ENCODE data around the gene EYS.

The EYS gene

DNA sequence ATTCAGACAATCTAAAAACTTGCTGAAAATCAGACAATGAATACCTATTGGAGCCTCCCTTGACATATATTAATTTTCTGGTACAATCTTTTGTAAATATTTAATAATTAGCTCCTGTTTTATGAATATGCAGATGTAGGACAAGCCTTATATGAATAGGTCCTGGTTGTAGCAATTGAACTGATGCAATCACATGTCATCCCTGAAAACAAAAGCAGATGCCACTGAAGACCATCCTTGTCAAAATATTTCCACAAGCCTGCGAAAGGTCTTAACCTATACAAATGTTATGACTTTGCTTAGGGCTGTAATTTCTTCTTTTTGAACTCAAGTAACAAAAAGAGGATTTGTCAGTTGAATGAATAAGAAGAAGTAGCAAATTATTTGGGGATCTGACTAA, 722.1 kb downstream of the EYS start:
- TF ChIP-seq, protein P1, sequence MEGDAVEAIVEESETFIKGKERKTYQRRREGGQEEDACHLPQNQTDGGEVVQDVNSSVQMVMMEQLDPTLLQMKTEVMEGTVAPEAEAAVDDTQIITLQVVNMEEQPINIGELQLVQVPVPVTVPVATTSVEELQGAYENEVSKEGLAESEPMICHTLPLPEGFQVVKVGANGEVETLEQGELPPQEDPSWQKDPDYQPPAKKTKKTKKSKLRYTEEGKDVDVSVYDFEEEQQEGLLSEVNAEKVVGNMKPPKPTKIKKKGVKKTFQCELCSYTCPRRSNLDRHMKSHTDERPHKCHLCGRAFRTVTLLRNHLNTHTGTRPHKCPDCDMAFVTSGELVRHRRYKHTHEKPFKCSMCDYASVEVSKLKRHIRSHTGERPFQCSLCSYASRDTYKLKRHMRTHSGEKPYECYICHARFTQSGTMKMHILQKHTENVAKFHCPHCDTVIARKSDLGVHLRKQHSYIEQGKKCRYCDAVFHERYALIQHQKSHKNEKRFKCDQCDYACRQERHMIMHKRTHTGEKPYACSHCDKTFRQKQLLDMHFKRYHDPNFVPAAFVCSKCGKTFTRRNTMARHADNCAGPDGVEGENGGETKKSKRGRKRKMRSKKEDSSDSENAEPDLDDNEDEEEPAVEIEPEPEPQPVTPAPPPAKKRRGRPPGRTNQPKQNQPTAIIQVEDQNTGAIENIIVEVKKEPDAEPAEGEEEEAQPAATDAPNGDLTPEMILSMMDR (IDR thresholded peaks at IDR 0.05) = no peak

DNA sequence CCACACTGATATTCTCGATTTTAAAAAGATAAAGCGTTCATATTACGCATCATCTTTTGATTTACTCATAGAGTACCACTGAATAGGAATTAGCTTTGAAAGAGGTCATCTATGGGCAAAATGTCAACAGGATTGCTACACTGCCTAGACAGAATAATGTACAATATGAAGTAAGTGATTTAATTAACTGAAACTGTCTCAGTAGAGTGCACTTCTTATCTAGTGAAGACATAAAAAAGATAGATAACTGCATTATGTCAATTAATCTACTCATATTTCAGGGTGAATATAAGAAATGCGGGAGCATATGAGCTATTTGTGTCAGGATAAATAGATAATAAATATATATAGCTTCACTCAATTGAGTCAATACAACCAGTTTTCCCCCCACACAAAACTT, 723.9 kb downstream of the EYS start:
- TF ChIP-seq, protein P1 (IDR thresholded peaks at IDR 0.05) = no peak

DNA sequence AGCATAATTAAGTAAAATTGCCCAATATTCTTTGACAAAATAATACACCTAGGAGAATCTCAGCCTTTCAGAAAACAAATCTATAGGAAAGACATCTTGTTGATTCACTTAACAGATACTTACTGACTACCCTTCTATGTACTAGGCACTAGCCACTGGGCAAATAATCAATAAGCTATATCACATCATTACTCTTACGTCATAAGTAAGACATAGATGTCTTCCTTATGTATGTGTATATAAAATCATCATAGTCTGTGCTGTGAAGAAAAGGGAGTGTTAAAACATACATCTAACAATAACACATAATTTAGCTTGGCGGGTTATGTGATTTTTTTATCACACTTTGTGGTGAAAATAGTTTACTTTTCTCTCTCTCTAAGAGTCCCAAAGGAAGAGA, 733.9 kb downstream of the EYS start:
- TF ChIP-seq, protein P1 (IDR thresholded peaks at IDR 0.05) = no peak

DNA sequence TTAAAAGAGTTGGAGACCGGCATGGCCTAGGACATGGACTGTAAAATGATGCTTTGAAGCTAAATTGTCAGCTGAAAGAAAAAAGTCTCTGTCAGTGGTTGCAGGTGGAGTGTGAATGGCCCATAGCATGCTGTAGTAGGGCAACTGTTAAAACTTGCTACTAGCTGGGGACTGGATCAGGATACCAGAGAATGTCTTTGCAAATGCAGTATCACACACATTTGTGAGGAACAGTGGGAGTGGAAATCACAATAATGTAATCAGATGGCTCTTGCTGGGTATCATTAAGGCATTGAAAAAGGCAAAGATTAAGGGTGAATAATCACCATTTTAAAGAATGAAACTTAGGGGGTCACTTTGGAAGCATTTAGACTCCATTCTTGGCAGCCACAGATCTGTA, 737.9 kb downstream of the EYS start:
- TF ChIP-seq, protein P1 (IDR thresholded peaks at IDR 0.05) = no peak

DNA sequence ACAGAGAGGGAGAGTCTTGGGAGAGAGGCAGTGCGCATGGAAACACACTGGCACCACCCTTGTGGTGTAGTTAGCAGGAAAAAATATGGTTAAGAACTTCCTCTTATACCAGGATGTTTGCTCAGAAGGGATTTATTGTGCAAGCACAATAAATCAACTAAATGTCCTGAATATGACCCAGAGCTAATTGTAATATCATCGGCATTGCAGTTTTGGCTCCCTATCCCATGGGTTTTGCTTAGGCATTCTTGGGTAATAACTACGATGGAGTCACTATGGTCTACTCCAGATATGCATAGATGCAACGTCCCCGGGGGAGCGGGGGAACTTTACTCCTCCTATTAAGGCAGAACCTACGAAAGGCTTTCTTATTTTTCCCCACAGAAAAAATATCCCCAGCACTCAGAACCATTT, 751.6 kb downstream of the EYS start:
- TF ChIP-seq, protein P1 (IDR thresholded peaks at IDR 0.05) = no peak

DNA sequence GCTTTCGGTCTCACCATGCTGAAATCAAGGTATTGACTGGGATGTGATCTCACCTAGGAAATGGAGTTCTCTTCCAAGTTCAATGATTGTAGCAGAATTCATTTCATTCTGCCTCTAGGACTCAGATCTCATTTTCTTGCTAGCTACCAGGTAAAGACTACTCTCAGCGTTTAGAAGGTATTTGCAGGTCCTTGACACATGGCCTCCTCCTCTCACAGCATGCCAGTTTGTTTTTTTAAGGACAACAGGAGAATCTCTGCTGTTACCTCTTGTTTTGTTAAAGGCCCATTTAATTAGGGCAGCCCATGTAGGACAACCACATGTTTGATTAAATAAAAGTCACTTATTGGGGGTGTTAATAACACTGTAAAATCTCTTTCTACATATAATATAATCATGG, 757.8 kb downstream of the EYS start:
- TF ChIP-seq, protein P1 (IDR thresholded peaks at IDR 0.05) = no peak

DNA sequence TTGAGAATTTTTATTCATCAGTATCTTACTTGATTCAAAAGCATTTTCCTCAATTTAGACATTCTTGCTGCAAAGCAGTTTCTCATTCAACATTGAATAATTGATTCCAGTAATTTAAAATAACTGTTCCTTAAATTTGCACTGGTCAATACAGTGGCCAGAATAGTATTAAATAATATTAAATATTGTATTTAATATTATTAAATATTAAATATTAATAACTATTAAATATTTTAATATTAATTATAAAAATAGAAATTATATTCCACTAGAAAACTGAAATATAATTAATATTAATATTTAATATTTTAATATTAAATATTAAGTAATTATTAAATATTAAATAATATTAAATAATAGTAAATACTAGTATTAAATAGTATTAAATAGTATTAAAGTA, 758.8 kb downstream of the EYS start:
- TF ChIP-seq, protein P1 (IDR thresholded peaks at IDR 0.05) = no peak

DNA sequence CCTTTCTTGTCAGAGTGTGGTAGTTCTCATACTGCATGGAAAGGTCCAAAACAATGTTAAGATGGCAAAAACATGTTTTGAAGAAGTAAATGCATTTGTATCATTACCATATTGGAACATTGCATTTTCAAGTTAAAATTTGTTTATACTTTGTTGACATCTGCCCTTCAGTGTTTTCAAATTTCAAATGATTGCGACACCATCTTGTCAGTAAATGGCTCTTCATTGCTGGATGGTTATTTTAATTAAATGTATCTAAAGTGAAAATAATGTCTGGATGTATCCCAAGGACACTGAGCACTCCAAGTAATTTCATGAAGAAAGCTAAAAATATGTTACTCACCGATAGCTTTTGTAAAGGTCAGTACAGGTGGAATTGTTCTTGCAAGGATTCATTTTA, 761.6 kb downstream of the EYS start:
- TF ChIP-seq, protein P1 (IDR thresholded peaks at IDR 0.05) = no peak

All from LNCAP (cell line).